Hematopoietic multipotent progenitor cell treated with erythropoietin and hydrocortisone succinate and interleukin-3 and kit ligand, for 8 days (in vitro differentiated cells): ENCODE results near the gene SZT2.
"Not testable (repeated sequence)": the region's sequence is repeated elsewhere in the genome, so short reads cannot be mapped to it uniquely, and the experiment has no call there.

Experiments used
- DNase-seq: peaks from one replicate; pipeline ENCODE4 v3.0.0-alpha.2; 2015

Gene SZT2

DNA sequence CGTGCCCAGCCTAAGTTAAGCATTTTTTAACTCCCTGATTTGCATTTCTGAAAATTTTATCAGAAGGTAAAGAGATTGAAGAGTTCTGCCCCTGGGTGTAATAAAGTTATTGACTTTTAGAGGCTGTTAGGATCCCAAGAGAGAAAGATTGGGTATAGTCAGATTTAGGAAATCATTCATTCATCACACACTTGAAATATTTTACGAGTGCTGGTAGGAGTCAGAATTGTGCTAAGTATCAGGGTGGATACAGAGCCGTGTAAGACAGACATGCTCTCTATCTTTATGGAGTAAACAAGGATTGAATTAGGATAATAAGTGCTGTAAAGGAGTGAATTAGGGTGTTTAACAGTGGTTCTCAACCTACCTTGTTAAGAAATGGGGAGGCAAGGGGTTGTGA, 3.0 kb downstream of the SZT2 start:
- no peak for DNase-seq

- DNase-seq, result no peak
Observed at GRCh38 chr1:43395523-43395922, 5.8 kb downstream of the SZT2 start.

GRCh38 chr1:43396059-43396458, 6.4 kb downstream of the SZT2 start:
- DNase-seq, result no peak

- peak; percentile 77 for DNase-seq
Observed at GRCh38 chr1:43398227-43398626, 8.5 kb downstream of the SZT2 start.

- DNase-seq, result not testable (repeated sequence)
Observed at GRCh38 chr1:43400441-43400840, 10.7 kb downstream of the SZT2 start.

GRCh38 chr1:43402089-43402865, 12.6 kb downstream of the SZT2 start:
- DNase-seq, result peak; percentile 68

DNA sequence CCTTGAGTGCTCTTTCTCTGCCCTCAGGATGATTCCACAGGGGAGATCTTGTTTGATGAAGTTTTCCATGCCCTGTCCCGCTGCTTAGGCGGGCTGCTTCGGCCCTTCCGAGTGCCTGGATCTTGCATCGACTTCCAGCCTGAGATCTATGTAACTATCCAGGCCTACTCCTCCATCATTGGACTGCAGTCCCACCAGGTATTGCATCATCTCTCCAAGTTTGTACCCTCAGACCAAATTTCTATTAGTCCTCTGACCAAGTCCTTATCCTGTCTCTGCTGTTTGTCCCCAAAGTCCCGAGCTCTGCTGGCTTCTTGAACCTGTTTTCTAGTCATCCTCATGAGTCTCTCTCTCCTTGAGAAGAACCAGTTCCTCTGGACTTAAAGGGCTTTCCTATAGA, 14.7 kb downstream of the SZT2 start:
- DNase-seq, result no peak

DNA sequence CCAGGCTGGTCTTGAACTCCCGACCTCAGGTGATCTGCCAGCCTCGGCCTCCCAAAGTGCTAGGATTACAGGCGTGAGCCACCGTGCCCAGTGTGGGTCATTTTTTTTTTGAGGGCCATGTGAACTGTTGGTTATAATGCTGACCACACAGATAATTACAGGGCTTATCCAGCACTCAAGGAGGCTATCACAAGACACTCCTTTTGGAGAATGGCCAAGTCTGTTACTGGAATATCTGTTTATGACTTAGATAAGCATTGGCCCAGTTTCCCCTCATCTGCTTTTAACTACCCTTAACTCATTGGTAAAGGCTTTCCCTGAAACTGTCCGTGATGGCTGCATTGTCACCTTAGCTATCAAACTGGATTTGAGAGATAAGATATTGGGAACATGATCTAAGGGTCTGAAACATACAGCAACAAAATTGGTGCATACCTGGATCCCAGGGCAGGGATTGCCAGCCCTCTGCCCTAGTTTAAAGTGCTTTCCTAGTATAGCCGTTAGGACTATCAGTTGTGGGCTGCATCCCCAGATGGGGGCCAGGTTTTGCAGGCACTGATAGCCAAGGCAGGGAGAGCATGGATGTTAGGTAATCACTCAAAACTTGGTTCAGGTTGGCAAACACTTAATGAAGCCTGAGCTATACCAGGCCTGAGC, 15.6 kb downstream of the SZT2 start:
- DNase-seq, result peak; percentile 99

DNA sequence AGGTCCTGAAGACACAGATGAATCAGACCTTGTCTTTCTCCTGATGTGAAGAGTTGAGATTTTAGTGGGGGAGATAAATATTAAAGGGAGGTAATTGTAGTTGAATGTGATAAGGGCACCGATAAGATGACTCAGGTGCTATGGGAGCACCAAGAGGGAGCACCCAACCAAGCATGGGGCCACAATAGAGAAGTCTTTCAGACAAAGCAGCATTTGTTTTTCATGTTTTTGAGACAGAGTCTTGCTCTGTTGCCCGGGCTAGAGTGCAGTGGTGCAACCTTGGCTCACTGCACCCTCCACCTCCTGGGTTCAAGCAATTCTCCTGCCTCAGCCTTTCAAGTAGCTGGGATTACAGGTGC, 16.2 kb downstream of the SZT2 start:
- no peak for DNase-seq

DNA sequence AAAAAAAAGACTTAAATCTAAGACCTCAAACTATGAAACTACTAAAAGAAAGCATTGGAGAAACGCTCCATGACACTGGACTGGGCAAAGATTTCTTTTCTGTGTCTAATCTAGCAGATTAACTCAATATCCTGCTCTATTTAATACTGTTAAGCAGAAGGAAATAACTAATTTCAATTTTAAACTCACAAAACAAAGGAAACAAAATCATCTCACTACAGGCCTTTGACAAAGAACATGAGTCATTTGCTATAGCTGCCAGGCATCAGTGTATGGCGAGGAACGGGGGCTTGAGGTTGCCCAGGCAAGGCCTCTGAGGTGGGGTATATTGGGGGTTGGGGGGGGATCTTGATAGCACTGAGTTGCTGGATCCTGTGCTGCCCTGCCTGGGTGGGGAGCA, 20.9 kb downstream of the SZT2 start:
- DNase-seq, result no peak

GRCh38 chr1:43413426-43413825, 23.7 kb downstream of the SZT2 start:
- DNase-seq, result not testable (repeated sequence)

DNA sequence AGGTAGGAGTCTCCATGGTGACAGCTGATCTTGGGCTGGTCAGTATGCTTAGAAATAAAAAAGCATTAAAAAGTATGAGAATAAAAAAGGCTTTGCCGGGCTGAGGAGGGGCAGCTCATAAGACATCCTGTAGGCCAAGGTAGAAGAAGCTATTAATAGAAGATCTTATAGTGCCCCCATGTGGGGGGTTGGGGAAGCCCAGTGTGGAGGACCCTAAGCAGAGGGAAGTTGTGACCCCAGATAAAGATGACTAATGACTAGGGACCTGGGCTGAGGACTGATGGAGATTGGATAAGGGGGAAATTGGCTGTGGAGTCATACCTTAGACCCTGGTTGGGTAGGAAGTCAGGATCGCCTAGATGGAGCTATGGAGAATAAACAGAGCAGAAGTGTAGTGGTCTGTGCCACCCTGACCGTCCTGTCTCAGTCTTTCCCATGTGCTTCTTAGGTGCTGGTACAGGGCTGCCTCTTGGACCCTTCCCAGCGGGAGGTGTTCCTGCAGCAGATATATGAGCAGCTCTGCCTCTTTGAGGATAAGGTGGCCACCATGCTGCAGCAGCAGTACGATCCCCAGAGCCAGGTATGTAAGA, 25.0 kb downstream of the SZT2 start:
- peak; percentile 87 for DNase-seq

GRCh38 chr1:43415901-43416300, 26.2 kb downstream of the SZT2 start:
- no peak for DNase-seq

DNA sequence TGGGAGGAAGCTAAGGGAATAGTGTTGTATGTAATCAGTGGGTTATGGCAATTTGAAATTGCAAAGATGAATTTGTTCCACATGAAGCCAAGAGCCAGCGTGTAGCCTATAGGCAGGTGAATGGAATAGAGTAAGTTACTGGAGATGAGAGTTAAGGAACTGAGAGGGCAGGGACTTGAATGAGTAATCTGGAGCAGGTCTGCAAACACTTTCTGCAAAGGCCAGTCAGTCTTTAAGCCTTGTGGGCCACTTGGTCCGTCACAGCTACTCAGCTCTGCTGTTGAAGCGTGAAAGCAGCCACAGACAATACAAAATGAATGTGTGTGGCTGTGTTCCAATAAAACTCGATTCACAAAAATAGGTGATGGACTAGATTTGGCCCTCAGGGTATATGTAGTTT, 29.2 kb downstream of the SZT2 start:
- DNase-seq, result no peak

DNA sequence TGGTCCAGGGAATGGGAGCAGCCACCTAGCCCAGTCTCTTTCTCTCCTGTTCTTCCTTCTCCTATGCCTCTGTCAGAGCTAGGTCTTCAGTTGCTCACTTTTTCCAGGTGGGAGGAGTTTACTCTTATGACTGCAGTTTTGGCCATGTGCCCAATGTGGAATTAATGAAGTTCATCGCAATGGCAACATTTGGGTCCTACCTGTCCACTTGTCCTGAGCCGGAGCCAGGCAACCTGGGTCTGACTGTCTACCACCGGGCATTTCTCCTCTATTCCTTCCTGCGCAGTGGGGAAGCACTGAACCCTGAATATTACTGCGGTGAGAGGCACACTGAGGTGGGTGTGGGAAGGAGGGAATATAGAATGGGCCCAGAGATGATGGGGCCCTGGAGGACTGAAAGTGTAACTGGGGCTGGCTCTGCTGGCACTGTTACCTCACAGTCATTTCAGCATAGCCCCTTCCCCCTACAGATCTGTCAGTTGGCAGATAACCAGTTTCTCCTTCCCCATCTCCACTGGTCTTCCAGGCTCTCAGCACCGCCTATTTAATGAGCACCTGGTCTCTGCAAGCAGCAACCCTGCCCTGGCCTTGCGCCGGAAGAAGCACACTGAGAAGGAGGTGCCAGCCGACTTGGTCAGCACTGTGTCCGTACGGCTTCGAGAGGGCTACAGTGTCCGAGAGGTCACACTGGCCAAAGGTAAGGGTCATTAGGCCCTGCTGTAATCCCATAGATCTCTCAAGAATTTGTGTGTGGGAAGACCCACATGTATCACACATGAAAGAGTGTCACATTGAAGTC, 30.1 kb downstream of the SZT2 start:
- DNase-seq, result no peak

GRCh38 chr1:43420874-43421273, 31.2 kb downstream of the SZT2 start:
- DNase-seq, result no peak

DNA sequence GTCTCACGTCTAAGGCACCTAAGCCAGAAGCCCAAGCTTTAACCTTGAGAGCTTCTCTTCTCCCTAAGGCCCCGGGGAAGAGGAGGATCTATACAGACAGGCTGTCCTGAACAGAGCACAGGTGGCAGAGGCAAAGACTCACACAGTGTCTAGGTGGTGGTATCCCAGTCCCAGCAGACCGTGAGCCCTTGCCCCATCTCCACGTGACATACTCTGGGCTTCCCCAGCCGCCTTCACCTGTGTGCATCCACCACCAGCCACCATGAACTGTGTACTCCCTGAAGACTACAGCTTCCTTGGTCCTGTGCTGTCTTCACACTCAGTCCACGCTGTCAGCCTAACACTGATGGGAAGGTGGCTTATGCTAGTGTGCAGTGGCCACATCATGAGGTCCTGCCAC, 31.7 kb downstream of the SZT2 start:
- DNase-seq, result no peak

GRCh38 chr1:43421976-43422750, 32.5 kb downstream of the SZT2 start:
- DNase-seq, result no peak

DNA sequence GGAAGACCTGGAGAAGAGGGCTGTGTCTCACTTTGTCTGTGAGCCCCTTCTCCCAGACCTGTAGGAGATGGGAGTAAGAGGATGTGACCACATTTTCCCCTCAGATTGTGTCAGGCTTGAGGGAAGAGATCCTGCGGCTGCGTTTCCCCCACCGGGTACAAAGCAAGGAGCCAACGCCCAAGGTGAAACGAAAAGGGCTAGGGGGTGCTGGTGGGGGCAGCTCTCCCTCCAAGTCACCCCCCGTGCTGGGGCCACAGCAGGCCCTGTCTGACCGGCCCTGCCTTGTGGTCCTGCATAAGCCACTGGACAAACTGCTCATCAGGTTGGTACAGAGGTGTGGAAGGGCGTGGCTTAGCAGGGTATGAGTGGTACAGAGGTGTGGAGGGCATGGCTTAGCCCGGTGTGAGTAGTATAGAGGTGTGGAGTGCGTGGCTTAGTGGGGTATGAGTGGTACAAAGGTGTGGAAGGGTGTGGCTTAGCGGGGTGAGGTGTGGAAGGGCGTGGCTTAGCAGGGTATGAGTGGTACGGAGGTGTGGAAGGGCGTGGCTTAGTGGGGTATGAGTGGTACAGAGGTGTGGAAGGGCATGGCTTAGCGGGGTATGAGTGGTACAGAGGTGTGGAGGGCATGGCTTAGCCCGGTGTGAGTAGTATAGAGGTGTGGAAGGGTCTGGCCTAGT, 33.4 kb downstream of the SZT2 start:
- DNase-seq, result no peak

DNA sequence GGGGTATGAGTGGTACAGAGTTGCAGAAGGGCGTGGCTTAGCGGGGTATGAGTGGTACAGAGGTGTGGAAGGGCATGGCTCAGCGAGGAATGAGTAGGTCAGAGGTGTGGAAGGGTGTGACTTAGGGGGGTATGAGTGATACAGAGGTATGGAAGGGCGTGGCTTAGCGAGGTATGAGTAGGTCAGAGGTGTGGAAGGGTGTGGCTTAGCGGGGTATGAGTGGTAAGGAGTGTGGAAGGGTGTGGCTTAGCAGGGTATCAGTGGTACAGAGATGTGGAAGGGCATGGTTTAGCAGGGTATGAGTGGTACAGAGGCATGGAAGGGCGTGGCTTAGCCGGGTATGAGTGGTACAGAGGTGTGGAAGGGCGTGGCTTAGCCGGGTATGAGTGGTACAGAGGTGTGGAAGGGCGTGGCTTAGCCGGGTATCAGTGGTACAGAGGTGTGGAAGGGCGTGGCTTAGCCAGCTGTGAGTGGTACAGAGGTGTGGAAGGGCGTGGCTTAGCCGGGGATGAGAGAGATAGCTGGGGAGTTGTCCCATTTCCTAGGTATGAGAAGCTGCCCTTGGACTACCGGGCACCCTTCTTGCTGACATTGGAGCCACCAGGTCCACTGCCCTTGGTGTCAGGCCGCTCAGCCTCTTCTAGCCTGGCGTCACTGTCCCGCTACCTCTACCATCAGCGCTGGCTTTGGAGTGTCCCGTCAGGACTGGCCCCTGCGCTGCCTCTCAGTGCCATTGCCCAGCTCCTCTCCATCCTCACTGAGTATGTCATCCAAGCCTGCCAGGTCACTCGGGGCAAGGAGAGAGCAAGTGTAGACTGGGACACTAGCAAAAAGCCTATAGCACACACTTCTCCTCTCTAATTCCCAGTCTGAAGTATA, 34.2 kb downstream of the SZT2 start:
- peak; percentile 17 for DNase-seq

GRCh38 chr1:43425045-43425444, 35.3 kb downstream of the SZT2 start:
- DNase-seq, result no peak
